Measurements from ENCODE around the gene LYSMD2.
A peak's percentile ranks its signal among the peaks of the same experiment; 100 is the strongest.
"Not testable (repeated sequence)": the region's sequence is repeated elsewhere in the genome, so short reads cannot be mapped to it uniquely, and the experiment has no call there.

Gene LYSMD2, protein sequence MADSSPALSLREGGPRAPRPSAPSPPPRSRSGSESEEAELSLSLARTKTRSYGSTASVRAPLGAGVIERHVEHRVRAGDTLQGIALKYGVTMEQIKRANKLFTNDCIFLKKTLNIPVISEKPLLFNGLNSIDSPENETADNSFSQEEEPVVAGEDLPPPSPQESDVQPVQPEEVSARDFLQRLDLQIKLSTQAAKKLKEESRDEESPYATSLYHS

GRCh38 chr15:51737522-51738305, at the start of gene LYSMD2:
Gene LYSMD2, minus strand, starts transcription at chr15:51737655. Its CDS starts 33 bp downstream, at chr15:51737622.
- DNase-seq (ENCODE audit: low read depth in 2 of 2), result peak; percentile 43 to 57

- not testable (repeated sequence) for DNase-seq (ENCODE audit: low read depth in 2 of 2)
These were observed 49.7 kb upstream of the LYSMD2 start for GRCh38 chr15:51787130-51787529.

- no peak for DNase-seq (ENCODE audit: low read depth in 2 of 2)
These were observed 46.5 kb upstream of the LYSMD2 start for GRCh38 chr15:51783967-51784366.

- no peak for DNase-seq (ENCODE audit: low read depth in 2 of 2)
These were observed 45.0 kb upstream of the LYSMD2 start for GRCh38 chr15:51782357-51782896.

GRCh38 chr15:51781506-51781905, 44.1 kb upstream of the LYSMD2 start:
- no peak for DNase-seq (ENCODE audit: low read depth in 2 of 2)

DNA sequence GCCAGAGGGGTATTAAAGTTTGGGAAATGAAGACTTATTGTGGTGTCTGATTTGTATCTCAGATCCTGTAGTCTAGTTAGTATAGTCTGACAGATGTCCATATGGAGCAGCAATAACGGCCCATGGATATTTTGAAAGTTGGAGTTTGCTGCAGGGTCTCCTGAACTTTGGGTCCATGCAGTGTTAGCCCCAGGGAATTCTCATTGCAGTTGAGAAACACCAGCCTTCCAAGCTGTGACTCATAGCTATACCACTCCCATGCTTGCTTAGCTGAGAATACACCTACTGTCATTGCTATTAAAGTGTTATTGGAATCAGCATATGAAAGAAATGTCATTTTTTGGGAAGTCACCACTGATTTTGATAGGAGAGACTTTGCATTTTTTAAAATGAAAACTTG, 43.2 kb upstream of the LYSMD2 start:
- DNase-seq (ENCODE audit: low read depth in 2 of 2), result no peak

DNA sequence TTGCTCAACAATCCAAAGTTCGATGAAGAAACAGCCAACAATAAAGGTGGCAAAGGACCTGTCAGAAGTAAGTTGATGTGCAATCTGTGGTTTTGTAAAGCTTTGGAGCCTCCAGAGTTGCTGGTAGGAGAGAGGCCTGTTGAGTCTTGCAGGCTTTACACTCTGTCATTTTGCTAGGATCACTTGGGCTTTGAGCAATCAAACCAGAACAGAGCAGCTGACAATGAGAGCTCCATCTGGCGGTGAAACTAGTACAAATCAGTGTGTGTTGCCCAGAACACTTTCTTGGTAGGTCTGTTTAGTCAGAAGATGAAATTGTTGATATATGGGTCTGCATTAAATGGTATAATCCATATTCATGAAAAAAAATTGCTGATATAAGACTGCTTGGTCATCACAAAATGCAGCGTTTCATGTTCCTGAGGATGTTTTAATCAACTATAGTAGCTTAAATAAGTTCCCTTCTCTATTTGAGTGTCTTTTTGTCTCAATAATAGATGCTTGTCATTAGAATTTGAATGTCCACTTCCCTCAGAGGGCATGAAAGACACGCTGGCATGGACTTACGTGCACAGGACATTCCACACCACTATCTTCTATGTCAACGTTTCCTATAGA, 39.6 kb upstream of the LYSMD2 start:
- peak; percentile 24 to 34 for DNase-seq (ENCODE audit: low read depth in 2 of 2)

GRCh38 chr15:51775967-51776816, 38.7 kb upstream of the LYSMD2 start:
- DNase-seq (ENCODE audit: low read depth in 2 of 2), result peak in 1 of 2 donors; percentile 13

GRCh38 chr15:51774916-51775315, 37.5 kb upstream of the LYSMD2 start:
- DNase-seq (ENCODE audit: low read depth in 2 of 2), result no peak

DNA sequence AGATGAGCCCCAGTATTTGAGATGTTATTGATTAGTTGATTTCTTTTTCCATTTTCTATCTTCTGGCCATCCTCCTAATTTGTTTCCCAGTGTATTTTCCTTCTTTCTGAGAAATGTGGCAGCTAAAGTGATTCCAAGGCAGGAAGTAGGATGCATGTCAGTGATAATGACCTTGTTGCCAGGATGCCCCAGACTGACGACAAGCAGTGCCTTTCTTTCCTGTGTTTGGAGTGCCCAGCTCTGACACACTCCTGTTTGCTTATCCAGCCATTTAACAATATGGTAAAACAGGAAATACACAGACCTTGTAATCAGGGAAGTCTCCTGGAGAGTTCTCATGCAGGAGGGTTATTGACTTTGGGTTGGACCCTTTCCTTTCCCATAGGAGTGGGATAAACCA, 34.3 kb upstream of the LYSMD2 start:
- DNase-seq (ENCODE audit: low read depth in 2 of 2), result no peak

- DNase-seq (ENCODE audit: low read depth in 2 of 2), result no peak
These were observed 33.4 kb upstream of the LYSMD2 start for GRCh38 chr15:51770902-51771301.

GRCh38 chr15:51768018-51768417, 30.6 kb upstream of the LYSMD2 start:
- no peak for DNase-seq (ENCODE audit: low read depth in 2 of 2)

GRCh38 chr15:51766341-51766740, 28.9 kb upstream of the LYSMD2 start:
- no peak for DNase-seq (ENCODE audit: low read depth in 2 of 2)

GRCh38 chr15:51765751-51766150, 28.3 kb upstream of the LYSMD2 start:
- no peak for DNase-seq (ENCODE audit: low read depth in 2 of 2)

GRCh38 chr15:51760805-51761204, 23.4 kb upstream of the LYSMD2 start:
- no peak for DNase-seq (ENCODE audit: low read depth in 2 of 2)

GRCh38 chr15:51759557-51760070, 22.2 kb upstream of the LYSMD2 start:
- DNase-seq (ENCODE audit: low read depth in 2 of 2), result no peak

DNA sequence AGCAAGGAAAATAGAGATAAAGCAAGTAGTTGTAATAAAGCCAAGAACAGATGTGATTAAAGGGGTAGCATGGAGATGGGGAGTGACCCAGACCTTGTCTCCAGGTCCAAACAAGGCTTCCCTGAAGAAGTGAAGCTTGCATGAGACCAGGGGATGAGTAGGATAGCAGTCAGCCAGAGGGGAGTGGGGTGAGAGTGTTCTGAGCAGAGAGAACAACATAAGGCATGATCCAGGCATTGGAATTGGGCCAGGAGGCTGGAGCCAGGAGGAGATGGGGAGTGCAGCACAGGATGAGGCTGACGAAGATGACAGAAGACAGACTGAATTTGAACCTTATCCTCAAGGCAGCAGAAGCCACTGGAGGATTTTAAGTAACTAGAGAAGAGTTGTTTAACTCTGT, 21.2 kb upstream of the LYSMD2 start:
- DNase-seq (ENCODE audit: low read depth in 2 of 2), result no peak

GRCh38 chr15:51757450-51757849, 20.0 kb upstream of the LYSMD2 start:
- no peak for DNase-seq (ENCODE audit: low read depth in 2 of 2)

DNA sequence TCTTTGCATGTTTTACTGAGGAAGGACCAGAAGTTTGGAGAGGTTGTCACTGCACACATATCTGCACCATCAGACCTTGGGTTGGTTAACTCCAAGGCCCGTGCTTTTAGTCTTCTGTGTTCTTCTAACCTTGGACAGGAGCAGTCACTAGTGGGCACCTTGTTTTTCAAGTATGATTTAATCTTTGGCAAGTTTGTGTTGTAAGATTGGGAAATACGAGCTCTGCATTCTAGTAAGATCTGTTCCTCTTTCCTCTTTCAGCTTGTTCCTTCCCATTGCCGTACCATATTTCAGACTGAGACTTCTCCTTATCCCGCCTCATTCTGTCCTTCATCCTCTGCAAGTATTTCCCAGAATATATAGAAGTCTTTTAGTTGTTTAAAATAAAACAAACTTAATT, 19.0 kb upstream of the LYSMD2 start:
- DNase-seq (ENCODE audit: low read depth in 2 of 2), result no peak

- DNase-seq (ENCODE audit: low read depth in 2 of 2), result no peak
These were observed 18.3 kb upstream of the LYSMD2 start for GRCh38 chr15:51755790-51756189.

DNA sequence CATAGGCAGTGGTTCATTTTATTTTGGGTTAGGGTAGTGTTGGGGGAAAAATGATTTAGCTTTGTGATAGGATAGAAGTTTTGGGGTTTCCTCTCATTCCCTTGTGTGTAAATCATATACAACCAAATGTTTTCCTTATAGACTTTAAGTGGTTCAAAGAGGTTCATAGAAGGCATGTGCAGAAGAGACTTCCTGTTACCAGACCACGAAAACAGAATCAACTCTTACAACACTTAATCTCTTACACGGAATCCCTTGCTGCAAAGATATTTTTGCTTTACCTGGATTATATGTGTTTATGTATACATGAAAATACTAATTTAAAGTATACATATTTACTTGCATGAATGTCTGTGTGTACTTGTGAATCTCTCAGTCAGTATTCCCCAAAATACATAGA, 16.8 kb upstream of the LYSMD2 start:
- DNase-seq (ENCODE audit: low read depth in 2 of 2), result no peak

- no peak for DNase-seq (ENCODE audit: low read depth in 2 of 2)
These were observed 15.4 kb upstream of the LYSMD2 start for GRCh38 chr15:51752888-51753287.
